ENCODE results near the gene HNRNPM.

The HNRNPM gene

DNA sequence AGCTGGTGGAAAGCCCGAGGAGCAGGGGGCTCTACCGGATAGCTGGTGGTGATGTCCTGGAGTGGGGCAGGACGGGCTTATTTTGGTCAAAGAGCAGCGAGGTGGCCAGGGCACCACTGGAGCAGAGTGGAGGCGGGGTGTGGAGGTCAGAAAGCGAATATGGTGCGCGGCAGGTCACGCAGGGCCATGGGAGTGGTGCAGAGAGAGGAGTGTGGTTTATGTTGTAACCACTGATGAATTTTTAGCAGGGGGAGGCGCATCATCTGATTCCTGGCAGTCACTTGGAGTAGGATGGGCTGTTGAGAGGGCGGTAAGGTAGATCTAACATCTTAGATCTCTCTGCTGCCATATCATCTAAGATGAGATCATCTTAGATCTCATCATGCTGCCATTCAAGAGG is 70.5 kb downstream of the HNRNPM start:
- H3K27me3 ChIP-seq (ENCODE audit: control insufficient read depth in 3 of 3, insufficient read depth in 3 of 3, low read depth in 1 of 3, low read length in 3 of 3), result peaks cover 0 to 3% (median 0%) of the 10 kb centered on the region in 3 experiments
- H2BK15ac ChIP-seq (ENCODE audit: low read length), result peak overlapping the region; percentile 25
- peaks cover 10% of the 10 kb centered on the region for H3K79me1 ChIP-seq (ENCODE audit: low read depth, low read length)
- no peak overlapping the region for H2AFZ ChIP-seq (ENCODE audit: low read length)
- H3K14ac ChIP-seq (ENCODE audit: low read length), result no peak overlapping the region
- peaks cover 4 to 17% of the 10 kb centered on the region in 2 donors for H3K36me3 ChIP-seq (replicated peaks in 1 of 2; ENCODE audit: control insufficient read depth in 2 of 2, insufficient read depth in 2 of 2, low read length in 2 of 2)
- H3K23ac ChIP-seq (ENCODE audit: low read depth, low read length, poor library complexity), result no peak overlapping the region
- H3K4ac ChIP-seq (ENCODE audit: low read length), result no peak overlapping the region
- DNase-seq (ENCODE audit: low spot score), result no peak
- H2BK120ac ChIP-seq (ENCODE audit: low read depth, low read length), result no peak overlapping the region
- no peak overlapping the region for H4K91ac ChIP-seq (ENCODE audit: low read depth, low read length, poor library complexity)
- no peaks in the 10 kb centered on the region for H3K9me3 ChIP-seq (replicated peaks in 1 of 2; ENCODE audit: control insufficient read depth in 2 of 2, insufficient read depth in 1 of 2, low read depth in 1 of 2, low read length in 2 of 2)
- peak overlapping the region; percentile 44 for H3K18ac ChIP-seq (ENCODE audit: low read length)
- peaks cover 4 to 7% of the 10 kb centered on the region in 2 donors for H3K4me1 ChIP-seq (ENCODE audit: control insufficient read depth in 2 of 2, insufficient read depth in 1 of 2, low read depth in 1 of 2, low read length in 2 of 2)
- no CpG with 5 or more reads among the region's 11 CpGs for WGBS, 2 donors (ENCODE audit: extremely low coverage in 2 of 2, insufficient read length in 2 of 2, insufficient replicate concordance in 1 of 2)
- H3K9ac ChIP-seq (ENCODE audit: low read depth, low read length, poor library complexity), result peak overlapping the region; percentile 50
- H3K27ac ChIP-seq (replicated peaks; ENCODE audit: low read length), result no peak overlapping the region
- H2BK12ac ChIP-seq (ENCODE audit: low read length), result no peak overlapping the region
- H3K4me2 ChIP-seq (ENCODE audit: insufficient read depth, low read length, poor library complexity, severe bottlenecking), result no peak overlapping the region
- no peak overlapping the region for H3K4me3 ChIP-seq (ENCODE audit: low read length in 2 of 2)
- peak overlapping the region; percentile 79 for H2AK5ac ChIP-seq (ENCODE audit: low read depth, low read length)
- no peak overlapping the region for H2BK5ac ChIP-seq (ENCODE audit: low read length)
- H4K8ac ChIP-seq (ENCODE audit: low read depth, low read length), result no peak overlapping the region

- no peak overlapping the region for H4K91ac ChIP-seq (ENCODE audit: low read depth, low read length, poor library complexity)
- H2BK15ac ChIP-seq (ENCODE audit: low read length), result no peak overlapping the region
- no peak overlapping the region for H2BK5ac ChIP-seq (ENCODE audit: low read length)
- no CpG with 5 or more reads among the region's 10 CpGs for WGBS, 2 donors (ENCODE audit: extremely low coverage in 2 of 2, insufficient read length in 2 of 2, insufficient replicate concordance in 1 of 2)
- H2AFZ ChIP-seq (ENCODE audit: low read length), result peak overlapping the region; percentile 25
- H3K27ac ChIP-seq (replicated peaks; ENCODE audit: low read length), result no peak overlapping the region
- H3K18ac ChIP-seq (ENCODE audit: low read length), result no peak overlapping the region
- no peaks in the 10 kb centered on the region for H3K79me1 ChIP-seq (ENCODE audit: low read depth, low read length)
- H3K4me2 ChIP-seq (ENCODE audit: insufficient read depth, low read length, poor library complexity, severe bottlenecking), result no peak overlapping the region
- H3K27me3 ChIP-seq (ENCODE audit: control insufficient read depth in 3 of 3, insufficient read depth in 3 of 3, low read depth in 1 of 3, low read length in 3 of 3), result no peaks in the 10 kb centered on the region
- H3K4me1 ChIP-seq (ENCODE audit: control insufficient read depth in 2 of 2, insufficient read depth in 1 of 2, low read depth in 1 of 2, low read length in 2 of 2), result peaks cover 4% of the 10 kb centered on the region in 2 donors
- no peak overlapping the region for H4K8ac ChIP-seq (ENCODE audit: low read depth, low read length)
- H3K23ac ChIP-seq (ENCODE audit: low read depth, low read length, poor library complexity), result no peak overlapping the region
- no peaks in the 10 kb centered on the region for H3K9me3 ChIP-seq (replicated peaks in 1 of 2; ENCODE audit: control insufficient read depth in 2 of 2, insufficient read depth in 1 of 2, low read depth in 1 of 2, low read length in 2 of 2)
- no peak overlapping the region for H3K4ac ChIP-seq (ENCODE audit: low read length)
- no peak overlapping the region for H3K4me3 ChIP-seq (ENCODE audit: low read length in 2 of 2)
- no peak overlapping the region for H2AK5ac ChIP-seq (ENCODE audit: low read depth, low read length)
- no peak for DNase-seq (ENCODE audit: low spot score)
- no peak overlapping the region for H2BK120ac ChIP-seq (ENCODE audit: low read depth, low read length)
- H3K9ac ChIP-seq (ENCODE audit: low read depth, low read length, poor library complexity), result no peak overlapping the region
- no peak overlapping the region for H2BK12ac ChIP-seq (ENCODE audit: low read length)
- H3K36me3 ChIP-seq (replicated peaks in 1 of 2; ENCODE audit: control insufficient read depth in 2 of 2, insufficient read depth in 2 of 2, low read length in 2 of 2), result no peaks in the 10 kb centered on the region
- H3K14ac ChIP-seq (ENCODE audit: low read length), result no peak overlapping the region
These were observed 73.0 kb downstream of the HNRNPM start for GRCh38 chr19:8517551-8518442.

DNA sequence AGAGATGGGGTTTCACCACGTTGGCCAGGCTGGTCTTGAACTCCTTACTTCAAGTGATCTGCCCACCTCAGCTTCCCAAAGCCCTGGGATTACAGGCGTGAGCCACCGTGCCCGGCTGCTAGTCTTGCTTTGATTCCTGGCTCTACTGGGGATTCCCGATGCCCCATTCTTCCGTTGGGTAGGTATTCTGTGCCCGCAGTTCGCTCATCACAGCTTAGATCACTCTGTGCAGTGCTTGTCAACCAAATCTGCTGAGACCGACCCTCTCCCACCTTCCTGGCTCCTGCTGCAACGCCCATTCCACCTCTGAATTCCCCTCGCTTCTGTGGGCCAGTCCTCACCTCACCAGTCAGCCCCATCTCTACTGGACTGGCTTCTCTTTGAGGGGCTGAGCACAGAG is 73.8 kb downstream of the HNRNPM start:
- H2BK120ac ChIP-seq (ENCODE audit: low read depth, low read length), result peak overlapping the region; percentile 47
- no peak overlapping the region for H3K4ac ChIP-seq (ENCODE audit: low read length)
- H3K36me3 ChIP-seq (replicated peaks in 1 of 2; ENCODE audit: control insufficient read depth in 2 of 2, insufficient read depth in 2 of 2, low read length in 2 of 2), result no peaks in the 10 kb centered on the region
- no peak overlapping the region for H3K4me3 ChIP-seq (ENCODE audit: low read length in 2 of 2)
- WGBS, 2 donors (ENCODE audit: extremely low coverage in 2 of 2, insufficient read length in 2 of 2, insufficient replicate concordance in 1 of 2), result no CpG with 5 or more reads among the region's 11 CpGs
- no peak overlapping the region for H4K91ac ChIP-seq (ENCODE audit: low read depth, low read length, poor library complexity)
- H2BK12ac ChIP-seq (ENCODE audit: low read length), result no peak overlapping the region
- H3K27me3 ChIP-seq (ENCODE audit: control insufficient read depth in 3 of 3, insufficient read depth in 3 of 3, low read depth in 1 of 3, low read length in 3 of 3), result no peaks in the 10 kb centered on the region
- DNase-seq (ENCODE audit: low spot score), result no peak
- no peaks in the 10 kb centered on the region for H3K4me1 ChIP-seq (ENCODE audit: control insufficient read depth in 2 of 2, insufficient read depth in 1 of 2, low read depth in 1 of 2, low read length in 2 of 2)
- no peak overlapping the region for H3K18ac ChIP-seq (ENCODE audit: low read length)
- no peaks in the 10 kb centered on the region for H3K79me1 ChIP-seq (ENCODE audit: low read depth, low read length)
- H3K9ac ChIP-seq (ENCODE audit: low read depth, low read length, poor library complexity), result no peak overlapping the region
- H2BK15ac ChIP-seq (ENCODE audit: low read length), result peak overlapping the region; percentile 43
- peak overlapping the region; percentile 94 for H2AK5ac ChIP-seq (ENCODE audit: low read depth, low read length)
- peak overlapping the region; percentile 17 for H3K23ac ChIP-seq (ENCODE audit: low read depth, low read length, poor library complexity)
- H2BK5ac ChIP-seq (ENCODE audit: low read length), result no peak overlapping the region
- H3K4me2 ChIP-seq (ENCODE audit: insufficient read depth, low read length, poor library complexity, severe bottlenecking), result no peak overlapping the region
- H4K8ac ChIP-seq (ENCODE audit: low read depth, low read length), result no peak overlapping the region
- no peak overlapping the region for H2AFZ ChIP-seq (ENCODE audit: low read length)
- no peaks in the 10 kb centered on the region for H3K9me3 ChIP-seq (replicated peaks in 1 of 2; ENCODE audit: control insufficient read depth in 2 of 2, insufficient read depth in 1 of 2, low read depth in 1 of 2, low read length in 2 of 2)
- no peak overlapping the region for H3K14ac ChIP-seq (ENCODE audit: low read length)
- no peak overlapping the region for H3K27ac ChIP-seq (replicated peaks; ENCODE audit: low read length)

GRCh38 chr19:8519388-8519787 is 74.6 kb downstream of the HNRNPM start:
- Histone ChIP-seq H2BK12ac (ENCODE audit: low read length) (no peak overlapping the region), H3K23ac (ENCODE audit: low read depth, low read length, poor library complexity) (no peak overlapping the region), H2BK15ac (ENCODE audit: low read length) (no peak overlapping the region), H2AFZ (ENCODE audit: low read length) (no peak overlapping the region), H3K27ac (replicated peaks; ENCODE audit: low read length) (no peak overlapping the region), H3K4me3 (ENCODE audit: low read length in 2 of 2) (no peak overlapping the region), H3K14ac (ENCODE audit: low read length) (no peak overlapping the region), H3K9me3 (replicated peaks in 1 of 2; ENCODE audit: control insufficient read depth in 2 of 2, insufficient read depth in 1 of 2, low read depth in 1 of 2, low read length in 2 of 2) (no peaks in the 10 kb centered on the region), H4K91ac (ENCODE audit: low read depth, low read length, poor library complexity) (no peak overlapping the region), H3K36me3 (replicated peaks in 1 of 2; ENCODE audit: control insufficient read depth in 2 of 2, insufficient read depth in 2 of 2, low read length in 2 of 2) (no peaks in the 10 kb centered on the region), H2BK120ac (ENCODE audit: low read depth, low read length) (no peak overlapping the region), H3K4me1 (ENCODE audit: control insufficient read depth in 2 of 2, insufficient read depth in 1 of 2, low read depth in 1 of 2, low read length in 2 of 2) (no peaks in the 10 kb centered on the region), H3K4ac (ENCODE audit: low read length) (no peak overlapping the region), H3K27me3 (ENCODE audit: control insufficient read depth in 3 of 3, insufficient read depth in 3 of 3, low read depth in 1 of 3, low read length in 3 of 3) (no peaks in the 10 kb centered on the region), H4K8ac (ENCODE audit: low read depth, low read length) (no peak overlapping the region), H3K79me1 (ENCODE audit: low read depth, low read length) (no peaks in the 10 kb centered on the region), H2AK5ac (ENCODE audit: low read depth, low read length) (no peak overlapping the region), H2BK5ac (ENCODE audit: low read length) (no peak overlapping the region), H3K9ac (ENCODE audit: low read depth, low read length, poor library complexity) (no peak overlapping the region), H3K4me2 (ENCODE audit: insufficient read depth, low read length, poor library complexity, severe bottlenecking) (no peak overlapping the region), H3K18ac (ENCODE audit: low read length) (no peak overlapping the region)
- no peak for DNase-seq (ENCODE audit: low spot score)
- WGBS, 2 donors (ENCODE audit: extremely low coverage in 2 of 2, insufficient read length in 2 of 2, insufficient replicate concordance in 1 of 2), result no CpG with 5 or more reads among the region's 6 CpGs

Measured in neuronal stem cell (in vitro differentiated cells).